SJSA1 (cell line): ENCODE measurements around the gene FANCC. TPM values are rescaled to one million over a fixed set of nuclear protein-coding genes. Genes with fewer than 3 reads are reported as not detected.
"Not testable (repeated sequence)": the region's sequence is repeated elsewhere in the genome, so short reads cannot be mapped to it uniquely, and the experiment has no call there.

Experiments
- DNase-seq, 2 experiments: peaks; one replicate each; pipeline ENCODE4 v3.0.0-alpha.2; 2015 to 2020; ENCODE audit warnings: low spot score in 2 of 2, low read depth in 1 of 2
- H3K27ac ChIP-seq: fragments of 250-450 bp; sonication (Bioruptor Pico); 2 replicates; pipeline ENCODE4 v1.5.1; 2020; ENCODE audit warnings: mild to moderate bottlenecking, moderate library complexity
- H3K27me3 ChIP-seq: fragments of 250-450 bp; sonication (Bioruptor Pico); replicated peaks from 2 replicates; pipeline ENCODE4 v1.5.1; 2020; ENCODE audit warnings: mild to moderate bottlenecking, moderate library complexity
- H3K36me3 ChIP-seq: fragments of 250-450 bp; sonication (Bioruptor Pico); 2 replicates; pipeline ENCODE4 v1.5.1; 2020; ENCODE audit warnings: mild to moderate bottlenecking
- H3K4me1 ChIP-seq: fragments of 250-450 bp; sonication (Bioruptor Pico); replicated peaks from 2 replicates; pipeline ENCODE4 v1.6.1; 2021; ENCODE audit warnings: mild to moderate bottlenecking
- H3K4me3 ChIP-seq: fragments of 250-450 bp; sonication (Bioruptor Pico); 2 replicates; pipeline ENCODE4 v1.5.1; 2020; ENCODE audit warnings: mild to moderate bottlenecking
- H3K9me3 ChIP-seq: fragments of 250-450 bp; sonication (Bioruptor Pico); replicated peaks from 2 replicates; pipeline ENCODE4 v1.5.1; 2020; ENCODE audit warnings: mild to moderate bottlenecking
- total RNA-seq: library from RNA; depleted of rRNA; stranded (reverse); fragments of >200 nt; shearing (Covaris generic); gene quantifications from 2 replicates; pipeline ENCODE4 v1.2.3, GENCODE V29; 2014

Gene FANCC
- total RNA-seq, 1 experiment from 2014 or later = 10.8 TPM

DNA sequence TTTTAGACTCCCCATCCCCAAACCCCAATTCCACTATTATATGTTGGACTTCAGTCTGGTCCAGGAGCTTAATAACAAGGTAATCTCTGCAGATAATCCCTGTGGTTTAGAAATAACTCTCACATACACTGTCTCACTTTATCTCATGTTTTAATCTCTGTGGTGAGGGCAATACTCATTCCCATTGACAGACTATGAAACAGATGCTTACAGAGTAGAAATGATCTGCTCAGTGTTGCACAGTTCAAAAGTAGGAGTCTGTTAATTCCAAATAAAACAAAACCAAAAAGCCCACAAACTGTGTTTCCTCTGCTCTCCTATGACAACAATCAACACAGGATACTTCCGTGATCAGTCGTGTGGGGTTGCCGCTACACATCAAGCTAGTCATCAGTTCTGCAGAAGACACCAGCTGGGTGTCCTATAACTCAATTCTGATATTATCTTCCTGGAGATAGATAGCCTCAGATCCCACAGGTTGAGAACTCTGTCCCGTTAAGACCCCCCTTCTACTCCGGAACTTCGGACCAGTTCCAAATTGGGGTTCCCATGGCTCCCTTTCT is 26.3 kb upstream of the FANCC start:
- no peaks in the 10 kb centered on the region for H3K36me3 ChIP-seq
- H3K27me3 ChIP-seq = no peaks in the 10 kb centered on the region
- no peak for DNase-seq
- H3K4me1 ChIP-seq = no peaks in the 10 kb centered on the region; the same call in 1 of the 2 replicates
- H3K4me3 ChIP-seq = no peak overlapping the region
- no peak overlapping the region for H3K27ac ChIP-seq
- no peaks in the 10 kb centered on the region for H3K9me3 ChIP-seq

DNA sequence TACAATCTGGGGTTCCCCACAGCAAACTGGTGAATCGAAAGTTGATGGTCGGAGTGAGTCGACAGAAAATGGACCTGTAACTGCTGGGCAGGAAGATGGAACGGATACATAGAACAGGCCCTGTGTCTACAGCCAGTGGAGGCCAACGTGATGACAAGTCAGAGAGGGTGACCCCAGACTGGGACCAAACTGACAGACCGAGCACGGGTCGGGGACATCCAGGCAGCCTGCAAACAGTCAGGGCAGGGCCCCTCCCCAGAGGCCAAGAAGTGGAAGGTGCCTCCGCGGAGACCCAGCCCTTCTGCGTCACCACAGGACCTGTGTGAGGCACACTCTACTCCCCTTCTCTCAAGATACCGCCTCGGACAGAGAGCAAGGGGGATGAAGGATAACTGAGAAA is 25.1 kb upstream of the FANCC start:
- no peak for DNase-seq
- Histone ChIP-seq H3K9me3 (no peaks in the 10 kb centered on the region), H3K4me1 (no peaks in the 10 kb centered on the region; the same call in 1 of the 2 replicates), H3K4me3 (no peak overlapping the region), H3K27me3 (no peaks in the 10 kb centered on the region), H3K27ac (no peak overlapping the region), H3K36me3 (no peaks in the 10 kb centered on the region)

DNA sequence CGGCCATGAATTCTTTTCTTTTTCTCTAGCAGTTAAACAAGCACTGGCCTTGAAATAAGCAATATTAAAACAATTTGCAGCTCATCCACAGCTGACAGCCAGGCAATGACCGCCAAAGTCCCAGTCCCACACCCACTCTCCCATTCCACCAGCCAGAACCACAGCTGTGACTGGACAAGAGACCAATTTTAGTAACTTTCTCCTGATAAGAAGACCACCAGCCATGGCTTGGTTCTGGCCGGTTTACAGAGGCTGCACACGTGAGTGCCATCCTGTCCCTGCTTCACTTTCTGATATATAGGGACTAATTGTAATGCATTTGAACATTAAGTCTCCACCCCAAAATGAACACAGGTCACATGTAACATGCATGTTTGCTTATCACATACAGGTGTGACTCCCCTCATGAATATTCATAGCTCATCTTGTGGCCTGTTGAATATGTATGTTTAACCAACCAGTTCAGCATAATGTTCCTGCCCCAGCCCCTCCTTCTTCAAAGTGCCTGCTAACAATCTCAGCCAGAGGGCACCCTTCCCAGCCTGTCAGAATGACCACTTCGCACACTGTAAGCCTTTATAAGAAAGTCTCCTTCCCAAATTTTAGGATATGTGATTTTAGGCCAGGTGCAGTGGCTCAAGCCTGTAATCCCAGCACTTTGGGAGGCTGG is 23.9 kb upstream of the FANCC start:
- Histone ChIP-seq H3K4me3 (no peak overlapping the region), H3K27me3 (no peaks in the 10 kb centered on the region), H3K9me3 (no peaks in the 10 kb centered on the region), H3K4me1 (no peaks in the 10 kb centered on the region; the same call in 1 of the 2 replicates), H3K27ac (no peak overlapping the region), H3K36me3 (no peaks in the 10 kb centered on the region)
- no peak for DNase-seq

DNA sequence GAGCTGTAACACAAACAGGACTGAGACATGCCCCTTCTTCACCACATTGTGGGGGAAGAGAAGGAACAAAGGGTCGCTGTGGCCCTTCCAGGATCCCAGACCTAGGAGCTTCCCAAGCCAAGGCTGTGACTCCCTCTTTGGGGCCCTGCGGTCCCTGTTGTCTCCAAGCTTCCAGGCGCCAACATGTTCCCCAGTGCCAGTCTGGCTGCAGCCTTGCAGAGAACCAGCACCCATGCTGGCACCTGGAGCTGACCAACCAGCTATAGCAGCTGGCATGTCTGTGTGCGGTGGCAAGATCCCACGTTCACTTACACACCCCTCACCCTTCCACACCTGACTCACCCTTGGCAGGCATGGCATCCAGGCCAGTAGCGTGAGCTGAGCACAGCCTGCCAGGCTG is 20.7 kb upstream of the FANCC start:
- H3K4me1 ChIP-seq = peaks cover 4% of the 10 kb centered on the region; the same call in 1 of the 2 replicates
- H3K27ac ChIP-seq = no peak overlapping the region
- H3K4me3 ChIP-seq = no peak overlapping the region
- no peaks in the 10 kb centered on the region for H3K9me3 ChIP-seq
- no peaks in the 10 kb centered on the region for H3K27me3 ChIP-seq
- H3K36me3 ChIP-seq = no peaks in the 10 kb centered on the region
- DNase-seq = no peak

DNA sequence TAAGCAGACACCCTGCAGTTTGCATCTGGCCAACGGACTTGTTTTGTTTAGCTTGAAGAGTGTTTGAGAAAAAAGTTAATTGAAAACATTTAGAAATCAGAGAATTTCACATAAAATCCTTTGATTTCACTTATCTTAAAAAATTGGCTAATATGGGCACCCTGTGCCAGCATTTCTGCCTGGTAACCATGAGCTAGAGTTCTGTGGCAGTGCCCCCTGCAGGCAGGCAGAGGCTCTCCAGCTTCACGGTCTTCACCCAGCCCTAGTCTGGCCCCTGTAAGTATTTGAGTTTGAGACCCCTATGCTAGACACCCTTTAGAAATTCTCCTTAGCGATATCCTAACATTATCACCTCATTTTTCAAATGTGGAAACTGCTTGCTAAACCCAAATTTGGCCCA is 18.8 kb upstream of the FANCC start:
- no peak overlapping the region for H3K4me3 ChIP-seq
- DNase-seq = no peak
- peaks cover 4% of the 10 kb centered on the region; the same call in 1 of the 2 replicates for H3K4me1 ChIP-seq
- H3K27ac ChIP-seq = no peak overlapping the region
- no peaks in the 10 kb centered on the region for H3K36me3 ChIP-seq
- no peaks in the 10 kb centered on the region for H3K27me3 ChIP-seq
- no peaks in the 10 kb centered on the region for H3K9me3 ChIP-seq

DNA sequence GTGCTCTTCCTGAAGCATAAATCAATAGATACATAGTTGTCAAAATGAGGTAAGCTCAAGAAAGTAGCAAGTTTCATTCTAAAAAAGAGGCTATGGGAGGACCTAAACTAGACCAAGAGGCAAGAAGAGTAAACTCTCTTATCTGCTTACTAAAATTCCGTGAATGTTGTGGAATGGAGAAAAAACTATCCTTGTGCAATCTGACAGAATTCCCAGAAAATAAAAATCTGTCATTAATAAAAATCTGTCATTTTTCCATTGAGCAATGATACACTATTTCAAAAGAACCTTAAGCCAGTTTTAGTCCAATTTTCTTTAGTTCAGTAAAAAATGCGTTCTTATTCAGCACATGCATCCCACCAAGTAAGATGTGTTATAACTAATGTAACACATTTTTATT is 15.9 kb upstream of the FANCC start:
- Histone ChIP-seq H3K9me3 (no peaks in the 10 kb centered on the region), H3K27me3 (no peaks in the 10 kb centered on the region), H3K4me1 (0 out of 2 replicates have a peak, but pooled peaks cover 4% of the 10 kb centered on the region), H3K27ac (no peak overlapping the region), H3K4me3 (no peak overlapping the region), H3K36me3 (no peaks in the 10 kb centered on the region)
- no peak for DNase-seq

DNA sequence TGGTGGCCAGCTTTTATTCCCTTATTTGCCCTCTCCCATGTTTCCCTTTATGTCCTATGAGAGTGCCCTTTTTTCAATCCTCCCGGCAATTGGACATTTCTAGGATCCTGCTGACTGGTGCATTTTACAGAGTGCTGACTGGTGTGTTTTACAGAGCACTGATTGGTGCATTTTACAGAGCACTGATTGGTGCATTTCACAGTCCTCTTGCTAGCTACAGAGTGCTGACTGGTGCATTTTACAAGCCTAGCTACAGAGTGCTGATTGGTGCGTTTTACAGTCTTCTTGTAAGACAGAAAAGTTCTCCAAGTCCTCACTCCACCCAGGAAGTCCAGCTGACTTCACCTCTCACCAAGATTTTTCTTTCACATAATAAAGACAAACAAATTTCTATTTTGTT is 15.4 kb upstream of the FANCC start:
- H3K36me3 ChIP-seq = no peaks in the 10 kb centered on the region
- no peak overlapping the region for H3K27ac ChIP-seq
- DNase-seq = no peak
- H3K9me3 ChIP-seq = no peaks in the 10 kb centered on the region
- 0 out of 2 replicates have a peak, but pooled peaks cover 4% of the 10 kb centered on the region for H3K4me1 ChIP-seq
- H3K27me3 ChIP-seq = no peaks in the 10 kb centered on the region
- no peak overlapping the region for H3K4me3 ChIP-seq

DNA sequence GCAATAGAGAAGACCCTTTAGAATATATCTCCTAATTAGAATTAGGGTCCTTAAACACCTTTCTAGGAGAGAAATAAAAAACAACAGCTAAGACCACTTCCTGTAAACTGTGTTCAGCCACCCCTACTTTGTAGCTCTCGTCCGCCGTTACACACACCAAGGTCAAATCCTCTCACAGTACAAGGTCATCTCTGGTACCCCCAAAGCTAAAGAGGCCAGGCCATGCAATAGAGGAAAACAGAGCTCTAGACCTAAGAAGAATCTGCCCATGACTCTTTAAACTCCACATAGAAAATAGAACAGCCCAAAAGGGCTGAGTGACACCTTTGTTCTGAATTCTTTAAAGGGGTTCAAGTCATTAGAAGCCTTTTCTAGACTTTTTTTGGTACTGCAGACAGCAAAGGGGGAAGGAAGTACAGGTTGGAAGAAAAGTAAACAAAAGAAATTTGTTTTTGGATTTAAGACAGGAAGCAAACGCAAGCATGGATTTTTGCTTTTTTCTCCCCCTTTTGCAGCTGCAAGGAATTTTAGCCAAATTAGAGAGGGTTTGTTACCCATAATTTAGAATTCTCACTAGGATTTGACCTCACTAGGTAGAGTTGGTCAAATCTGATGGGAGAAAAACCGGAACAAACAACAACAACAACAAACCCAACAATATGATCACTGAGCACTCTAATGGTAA is 13.4 kb upstream of the FANCC start:
- H3K27me3 ChIP-seq = no peaks in the 10 kb centered on the region
- no peak overlapping the region for H3K4me3 ChIP-seq
- H3K4me1 ChIP-seq = 0 out of 2 replicates have a peak, but pooled peaks cover 4% of the 10 kb centered on the region
- H3K36me3 ChIP-seq = no peaks in the 10 kb centered on the region
- DNase-seq = no peak
- H3K9me3 ChIP-seq = no peaks in the 10 kb centered on the region; the same call in 1 of the 2 replicates
- no peak overlapping the region for H3K27ac ChIP-seq

DNA sequence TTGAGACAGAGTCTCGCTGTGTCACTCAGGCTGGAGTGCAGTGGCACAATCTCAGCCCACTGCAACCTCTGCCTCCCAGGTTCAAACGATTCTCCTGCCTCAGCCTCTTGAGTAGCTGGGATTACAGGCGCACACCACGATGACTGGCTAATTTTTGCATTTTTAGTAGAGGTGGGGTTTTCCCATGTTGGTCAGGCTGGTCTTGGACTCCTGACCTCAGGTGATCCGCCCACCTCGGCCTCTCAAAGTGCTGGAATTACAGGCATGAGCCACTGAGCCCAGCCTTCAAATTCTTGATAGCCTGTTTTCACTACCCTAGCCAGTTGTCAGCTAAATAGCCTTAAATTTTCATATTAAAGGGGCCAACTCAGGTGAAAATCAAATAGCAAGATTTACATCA is 11.6 kb upstream of the FANCC start:
- not testable (repeated sequence) for DNase-seq, H3K27ac ChIP-seq, H3K4me3 ChIP-seq, H3K4me1 ChIP-seq, H3K36me3 ChIP-seq, H3K9me3 ChIP-seq, H3K27me3 ChIP-seq

DNA sequence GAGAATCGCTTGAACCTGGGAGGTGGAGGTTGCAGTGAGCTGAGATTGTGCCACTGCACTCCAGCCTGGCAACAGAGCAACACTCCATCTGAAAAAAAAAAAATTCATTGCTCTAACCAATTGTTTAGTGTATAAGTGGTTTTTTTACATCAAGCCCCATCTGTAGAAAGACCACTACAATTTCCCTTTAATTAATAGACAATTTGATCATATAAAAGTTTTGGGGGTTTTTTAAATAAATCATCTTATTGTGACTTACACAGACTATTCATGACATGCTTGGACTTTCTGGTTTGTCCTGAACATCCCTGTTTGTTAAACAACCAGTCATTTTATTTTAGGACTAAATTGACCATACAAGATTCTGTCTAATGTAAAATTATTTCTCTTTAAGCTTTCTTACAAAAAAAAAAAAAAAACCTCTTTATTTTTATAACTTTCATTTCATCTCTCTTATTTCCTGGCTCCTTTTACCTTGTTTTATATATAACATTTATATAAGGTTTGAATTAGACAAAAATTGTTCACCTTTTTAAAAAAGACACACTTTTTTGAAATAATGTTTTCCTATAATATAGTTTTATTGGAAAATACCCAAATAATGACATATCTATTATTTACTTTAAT is 9.8 kb upstream of the FANCC start:
- Histone ChIP-seq H3K27me3 (no peaks in the 10 kb centered on the region), H3K27ac (no peak overlapping the region), H3K36me3 (no peaks in the 10 kb centered on the region), H3K9me3 (peaks cover 3% of the 10 kb centered on the region; the same call in 1 of the 2 replicates), H3K4me3 (no peak overlapping the region), H3K4me1 (no peaks in the 10 kb centered on the region)
- DNase-seq = no peak

DNA sequence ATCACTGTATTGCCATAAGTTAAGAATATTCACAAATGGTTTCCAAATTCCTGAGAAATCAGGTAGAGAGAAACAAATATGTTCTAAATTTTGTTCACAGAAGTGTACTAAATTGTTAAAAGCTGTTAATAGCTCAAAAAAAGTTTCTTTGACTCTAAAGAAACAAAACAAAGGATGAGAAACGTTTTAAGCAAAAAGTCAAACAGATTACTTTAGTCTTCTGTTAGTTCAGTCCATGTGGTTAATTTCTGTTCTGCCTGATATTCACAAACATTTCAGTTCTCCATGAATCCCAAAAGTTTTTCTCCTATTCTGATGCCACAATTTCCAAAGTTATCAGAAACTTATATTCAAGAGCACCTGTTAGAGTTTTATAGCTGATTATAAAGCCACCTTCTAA is 7.7 kb upstream of the FANCC start:
- Histone ChIP-seq H3K36me3 (no peaks in the 10 kb centered on the region), H3K27me3 (no peaks in the 10 kb centered on the region), H3K4me1 (no peaks in the 10 kb centered on the region), H3K4me3 (no peak overlapping the region), H3K27ac (no peak overlapping the region), H3K9me3 (peaks cover 3% of the 10 kb centered on the region; the same call in 1 of the 2 replicates)
- no peak for DNase-seq

DNA sequence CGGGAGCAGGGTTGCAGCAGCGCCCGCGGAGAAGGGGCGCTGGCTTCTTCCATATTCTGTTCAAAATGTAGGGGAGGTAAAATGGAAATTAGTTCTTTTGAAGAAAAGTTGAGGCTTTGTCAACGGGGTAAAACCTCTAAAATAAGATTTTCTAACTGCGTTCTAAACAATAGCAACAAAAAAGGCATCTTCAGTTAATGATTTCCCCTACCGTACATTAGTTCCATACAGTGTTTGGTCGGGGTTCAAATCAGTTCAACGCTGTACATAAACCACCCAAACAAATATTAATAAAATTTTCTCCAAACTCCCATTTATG is 343 bp upstream of the FANCC start:
- no peak for DNase-seq
- Histone ChIP-seq H3K4me3 (peak overlapping the region; percentile 54), H3K27ac (peak overlapping the region; percentile 98), H3K4me1 (peaks cover 24% of the 10 kb centered on the region), H3K9me3 (no peaks in the 10 kb centered on the region), H3K27me3 (no peaks in the 10 kb centered on the region), H3K36me3 (no peaks in the 10 kb centered on the region)

DNA sequence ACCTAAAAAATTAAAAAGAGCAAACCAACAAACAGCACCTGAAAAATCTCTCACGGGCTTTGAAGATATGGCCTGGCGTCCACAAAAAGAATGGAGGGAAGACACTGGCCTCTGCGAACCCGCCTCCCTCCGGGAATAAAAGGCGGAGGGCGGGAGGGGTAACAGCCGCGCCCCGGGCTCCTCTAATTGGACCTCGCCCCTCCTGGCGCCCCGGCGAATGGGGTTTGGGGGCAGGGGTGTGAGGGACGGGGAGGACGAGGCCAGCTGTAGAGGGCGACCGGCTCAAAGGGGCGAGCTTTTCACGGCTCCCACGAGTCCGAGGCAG is 753 bp downstream of the FANCC start:
- DNase-seq = peak; percentile 89 to 90
- H3K36me3 ChIP-seq = no peaks in the 10 kb centered on the region
- H3K27me3 ChIP-seq = no peaks in the 10 kb centered on the region
- peak overlapping the region; percentile 98 for H3K27ac ChIP-seq
- no peaks in the 10 kb centered on the region for H3K9me3 ChIP-seq
- H3K4me3 ChIP-seq = peak overlapping the region; percentile 54
- H3K4me1 ChIP-seq = peaks cover 27% of the 10 kb centered on the region

DNA sequence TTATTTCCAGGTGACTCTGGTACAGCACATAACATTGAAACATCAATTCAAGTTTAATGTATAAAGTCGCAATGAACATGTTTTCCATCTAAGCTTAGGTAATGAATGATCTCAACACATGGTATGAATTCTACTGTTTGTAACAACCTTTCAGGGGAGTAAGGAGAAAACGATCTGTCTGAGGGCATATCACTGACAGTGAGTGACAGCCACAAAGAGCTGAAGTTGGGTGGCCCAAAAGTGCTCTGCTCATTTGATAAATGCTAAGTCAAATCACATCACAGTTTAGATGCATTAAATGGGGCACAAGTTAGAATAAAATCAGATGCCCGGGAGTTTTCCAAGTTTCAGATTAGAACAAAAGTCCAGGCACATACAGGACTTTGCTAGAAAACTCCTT is 1.2 kb downstream of the FANCC start:
- Histone ChIP-seq H3K4me1 (peaks cover 27% of the 10 kb centered on the region), H3K9me3 (no peaks in the 10 kb centered on the region), H3K36me3 (no peaks in the 10 kb centered on the region), H3K4me3 (peak overlapping the region; percentile 54), H3K27ac (peak overlapping the region; percentile 98), H3K27me3 (no peaks in the 10 kb centered on the region)
- DNase-seq = no peak
